HCT116 (cell line): Measurements from ENCODE around the gene DOCK3. TPM values are rescaled to one million over a fixed set of nuclear protein-coding genes. Genes with fewer than 3 reads are reported as not detected.
A peak's percentile ranks its signal among the peaks of the same experiment; 100 is the strongest.

Source experiments
- ATAC-seq: fragments of 200-7000 bp; cut with Tn5 transposase; 2 replicates; pipeline ENCODE4 v1.9.1; 2020; ENCODE audit warnings: mild to moderate bottlenecking, moderate library complexity
- BruUV-seq: library from RNA; stranded (reverse); fragments of 400-500 nt; replicated peaks from 2 replicates; lab custom pipeline; 2021; lab: Mats Ljungman, UMichigan
- CTCF ChIA-PET: fragments of 300-600 bp; sonication (Branson Sonifier 250); formaldehyde crosslinking; loops from one replicate; lab custom pipeline; 2021; ENCODE audit warnings: antibody characterized with exemption; lab: Charles Lee
- POLR2A ChIA-PET: fragments of 300-600, 350-600 bp; sonication (Branson Sonifier 250); formaldehyde crosslinking; loops from one replicate; lab custom pipeline; 2021; ENCODE audit warnings: antibody characterized with exemption; lab: Charles Lee
- RAD21 ChIA-PET, 2 experiments: fragments of 300-600 bp; sonication (Branson Sonifier 250); formaldehyde crosslinking; loops; one replicate each; lab custom pipeline; 2023; ENCODE audit warnings: low total read pairs in 2 of 2; ENCODE audit not compliant: uncharacterized antibody in 2 of 2, unreplicated experiment in 2 of 2, low non-redundant PET in 1 of 2; lab: Charles Lee
- DNase-seq: peaks from one replicate; pipeline ENCODE4 v3.0.0-alpha.2; 2010; ENCODE audit warnings: low read depth, low spot score
- H2AFZ ChIP-seq: fragments of 200-600 bp; shearing (Covaris generic), sonication (generic); 2 replicates; pipeline ENCODE4 v1.6.1; 2017; ENCODE audit warnings: low read depth, mixed run types, mixed read lengths, antibody characterized with exemption, low read length; ENCODE audit not compliant: poor library complexity, severe bottlenecking
- H3K27ac ChIP-seq: 2 replicates; pipeline ENCODE4 v1.5.1; 2012; ENCODE audit warnings: low read depth, low read length
- H3K27me3 ChIP-seq: fragments of 200-600 bp; sonication (generic); 2 replicates; pipeline ENCODE4 v1.6.1; 2016; ENCODE audit warnings: mixed run types, low read length, mixed read lengths; ENCODE audit not compliant: insufficient read depth
- H3K36me3 ChIP-seq, 2 experiments: fragments of 200-500 bp in 1 of 2; fragments of 200-600 bp in 1 of 2; sonication (Bioruptor generic) in 1 of 2; sonication (generic) in 1 of 2; 2 replicates each; pipeline versions ENCODE4 v1.5.1 to v1.6.1; 2014 to 2016; ENCODE audit warnings: low read length in 2 of 2, inconsistent platforms in 1 of 2, mixed read lengths in 1 of 2, mixed run types in 1 of 2; ENCODE audit not compliant: insufficient read depth in 2 of 2, control insufficient read depth in 1 of 2
- H3K4me1 ChIP-seq, 2 experiments: fragments of 200-600 bp in 1 of 2; sonication (generic) in 1 of 2; 2 replicates each; pipeline versions ENCODE4 v1.5.1 to v1.6.1; 2012 to 2017; ENCODE audit warnings: low read length in 2 of 2, inconsistent platforms in 1 of 2, mild to moderate bottlenecking in 1 of 2, mixed read lengths in 1 of 2, mixed run types in 1 of 2, moderate library complexity in 1 of 2; ENCODE audit not compliant: insufficient read depth in 2 of 2, control insufficient read depth in 1 of 2
- H3K4me2 ChIP-seq: fragments of 200-600 bp; sonication (generic); 2 replicates; pipeline ENCODE4 v1.6.1; 2017; ENCODE audit warnings: mixed run types, low read length, mixed read lengths
- H3K4me3 ChIP-seq, 2 experiments: fragments of 200-600 bp in 1 of 2; sonication (generic) in 1 of 2; replicated peaks in 1 of 2; 2 replicates each; pipeline ENCODE4 v1.5.1; 2011 to 2016; ENCODE audit warnings: low read length in 2 of 2, control low read depth in 1 of 2, low read depth in 1 of 2, mild to moderate bottlenecking in 1 of 2, mixed read lengths in 1 of 2, mixed run types in 1 of 2
- H3K79me2 ChIP-seq: fragments of 200-600 bp; sonication (generic); 2 replicates; pipeline ENCODE4 v1.6.1; 2017; ENCODE audit warnings: mild to moderate bottlenecking, mixed run types, low read length, moderate library complexity, mixed read lengths; ENCODE audit not compliant: insufficient read depth
- H3K9ac ChIP-seq: fragments of 200-600 bp; sonication (generic); 2 replicates; pipeline ENCODE4 v1.6.1; 2016; ENCODE audit warnings: low read length, mixed read lengths
- H3K9me2 ChIP-seq: fragments of 200-600 bp; sonication (generic), shearing (Covaris generic); 2 replicates; pipeline ENCODE4 v1.6.1; 2017; ENCODE audit warnings: mixed run types, mild to moderate bottlenecking, moderate library complexity; ENCODE audit not compliant: insufficient read depth
- H3K9me3 ChIP-seq, 2 experiments: fragments of 200-500 bp in 1 of 2; fragments of 200-600 bp in 1 of 2; sonication (Bioruptor generic) in 1 of 2; sonication (generic) in 1 of 2; 2 replicates each; pipeline ENCODE4 v1.6.1; 2014 to 2017; ENCODE audit warnings: low read length in 2 of 2, mixed read lengths in 2 of 2, inconsistent platforms in 1 of 2, low read depth in 1 of 2, mild to moderate bottlenecking in 1 of 2, mixed run types in 1 of 2, moderate library complexity in 1 of 2; ENCODE audit not compliant: control insufficient read depth in 1 of 2, insufficient read depth in 1 of 2
- H4K20me1 ChIP-seq: fragments of 200-600 bp; sonication (generic), shearing (Covaris generic); 2 replicates; pipeline ENCODE4 v1.6.1; 2017; ENCODE audit warnings: mixed run types, mild to moderate bottlenecking, moderate library complexity; ENCODE audit not compliant: insufficient read depth
- CBX3 ChIP-seq: IDR thresholded peaks from 2 replicates; pipeline ENCODE4 v1.6.1; 2012; ENCODE audit warnings: low read depth
- CEBPB ChIP-seq: IDR thresholded peaks from 2 replicates; pipeline ENCODE4 v1.6.1; 2012; ENCODE audit warnings: low read depth
- ELF1 ChIP-seq: IDR thresholded peaks from 2 replicates; pipeline ENCODE4 v1.6.1; 2012; ENCODE audit warnings: low read depth, borderline replicate concordance
- FOSL1 ChIP-seq: IDR thresholded peaks from 2 replicates; pipeline ENCODE4 v1.6.1; 2012; ENCODE audit warnings: low read depth
- RAD21 ChIP-seq: IDR thresholded peaks from 2 replicates; pipeline ENCODE4 v1.6.1; 2012; ENCODE audit warnings: low read depth, mild to moderate bottlenecking
- TCF7L2 ChIP-seq: IDR thresholded peaks from 2 replicates; pipeline ENCODE4 v1.7.0; 2011; ENCODE audit warnings: borderline replicate concordance, inconsistent platforms; ENCODE audit not compliant: insufficient read depth, insufficient read length; ENCODE audit errors: extremely low read depth
- intact Hi-C: fragments of 100-400 bp; cut with micrococcal nuclease; formaldehyde crosslinking; loops from 2 replicates; pipeline ENCODE4 v1.10.0; 2022
- total RNA-seq: library from RNA; stranded (reverse); gene quantifications from one replicate; pipeline ENCODE4 v1.2.1, GENCODE V29; 2021; ENCODE audit not compliant: unreplicated experiment
- TF ChIP-seq, protein P1 (sequence below): IDR thresholded peaks from 2 replicates; pipeline ENCODE4 v1.6.1; 2012; ENCODE audit warnings: low read depth
- TF ChIP-seq, protein P2 (sequence below): IDR thresholded peaks from 2 replicates; pipeline ENCODE4 v1.6.1; 2011; ENCODE audit warnings: mild to moderate bottlenecking, low read length, moderate library complexity; ENCODE audit not compliant: insufficient replicate concordance; ENCODE audit errors: extremely low read depth

The DOCK3 gene
- total RNA-seq, 1 experiment from 2014 or later: 4.2 TPM

DNA sequence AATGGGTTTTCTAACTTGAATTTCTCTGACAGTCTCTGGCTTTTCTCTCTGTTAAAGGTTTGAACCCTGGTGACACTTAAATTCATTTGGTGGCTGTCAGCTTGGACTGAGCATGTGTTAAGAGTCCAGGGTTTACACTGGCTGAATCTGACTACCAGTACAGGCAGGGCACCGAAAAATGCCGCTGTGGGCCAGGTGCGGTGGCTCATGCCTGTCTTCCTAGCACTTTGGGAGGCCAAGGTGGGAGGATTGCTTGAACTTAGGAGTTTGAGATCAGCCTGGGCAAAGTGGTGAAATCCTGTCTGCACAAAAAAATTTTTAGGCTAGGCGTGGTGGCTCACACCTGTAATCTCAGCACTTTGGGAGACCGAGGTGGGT, 712.1 kb downstream of the DOCK3 start:
- H3K27me3 ChIP-seq: no peaks in the 10 kb centered on the region
- no peak for ATAC-seq
- BruUV-seq: no TSS peak
- ChIA-PET POLR2A (no interaction called here), CTCF (no interaction called here), RAD21 (no interaction called here)
- H3K4me3 ChIP-seq: no peak overlapping the region; a peak in 1 of 4 replicates
- H2AFZ ChIP-seq: no peak overlapping the region
- peaks cover 0 to 38% of the 10 kb centered on the region in 2 experiments; a peak in 3 of 4 replicates for H3K36me3 ChIP-seq
- no peak overlapping the region for H3K9ac ChIP-seq
- H3K79me2 ChIP-seq: peaks cover 42% of the 10 kb centered on the region
- peaks cover 0 to 1% of the 10 kb centered on the region in 2 experiments; a peak in 1 of 4 replicates for H3K9me3 ChIP-seq
- H3K4me1 ChIP-seq: peaks cover 19 to 53% of the 10 kb centered on the region in 2 experiments; a peak in 3 of 4 replicates
- DNase-seq: no peak
- H3K4me2 ChIP-seq: peak overlapping the region; percentile 82
- TF ChIP-seq CEBPB: no peak
- TF ChIP-seq, protein P1, sequence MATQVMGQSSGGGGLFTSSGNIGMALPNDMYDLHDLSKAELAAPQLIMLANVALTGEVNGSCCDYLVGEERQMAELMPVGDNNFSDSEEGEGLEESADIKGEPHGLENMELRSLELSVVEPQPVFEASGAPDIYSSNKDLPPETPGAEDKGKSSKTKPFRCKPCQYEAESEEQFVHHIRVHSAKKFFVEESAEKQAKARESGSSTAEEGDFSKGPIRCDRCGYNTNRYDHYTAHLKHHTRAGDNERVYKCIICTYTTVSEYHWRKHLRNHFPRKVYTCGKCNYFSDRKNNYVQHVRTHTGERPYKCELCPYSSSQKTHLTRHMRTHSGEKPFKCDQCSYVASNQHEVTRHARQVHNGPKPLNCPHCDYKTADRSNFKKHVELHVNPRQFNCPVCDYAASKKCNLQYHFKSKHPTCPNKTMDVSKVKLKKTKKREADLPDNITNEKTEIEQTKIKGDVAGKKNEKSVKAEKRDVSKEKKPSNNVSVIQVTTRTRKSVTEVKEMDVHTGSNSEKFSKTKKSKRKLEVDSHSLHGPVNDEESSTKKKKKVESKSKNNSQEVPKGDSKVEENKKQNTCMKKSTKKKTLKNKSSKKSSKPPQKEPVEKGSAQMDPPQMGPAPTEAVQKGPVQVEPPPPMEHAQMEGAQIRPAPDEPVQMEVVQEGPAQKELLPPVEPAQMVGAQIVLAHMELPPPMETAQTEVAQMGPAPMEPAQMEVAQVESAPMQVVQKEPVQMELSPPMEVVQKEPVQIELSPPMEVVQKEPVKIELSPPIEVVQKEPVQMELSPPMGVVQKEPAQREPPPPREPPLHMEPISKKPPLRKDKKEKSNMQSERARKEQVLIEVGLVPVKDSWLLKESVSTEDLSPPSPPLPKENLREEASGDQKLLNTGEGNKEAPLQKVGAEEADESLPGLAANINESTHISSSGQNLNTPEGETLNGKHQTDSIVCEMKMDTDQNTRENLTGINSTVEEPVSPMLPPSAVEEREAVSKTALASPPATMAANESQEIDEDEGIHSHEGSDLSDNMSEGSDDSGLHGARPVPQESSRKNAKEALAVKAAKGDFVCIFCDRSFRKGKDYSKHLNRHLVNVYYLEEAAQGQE: no peak
- TF ChIP-seq ELF1: no peak
- TF ChIP-seq RAD21: no peak
- TF ChIP-seq TCF7L2: no peak
- no peak for TF ChIP-seq FOSL1
- TF ChIP-seq, protein P2, sequence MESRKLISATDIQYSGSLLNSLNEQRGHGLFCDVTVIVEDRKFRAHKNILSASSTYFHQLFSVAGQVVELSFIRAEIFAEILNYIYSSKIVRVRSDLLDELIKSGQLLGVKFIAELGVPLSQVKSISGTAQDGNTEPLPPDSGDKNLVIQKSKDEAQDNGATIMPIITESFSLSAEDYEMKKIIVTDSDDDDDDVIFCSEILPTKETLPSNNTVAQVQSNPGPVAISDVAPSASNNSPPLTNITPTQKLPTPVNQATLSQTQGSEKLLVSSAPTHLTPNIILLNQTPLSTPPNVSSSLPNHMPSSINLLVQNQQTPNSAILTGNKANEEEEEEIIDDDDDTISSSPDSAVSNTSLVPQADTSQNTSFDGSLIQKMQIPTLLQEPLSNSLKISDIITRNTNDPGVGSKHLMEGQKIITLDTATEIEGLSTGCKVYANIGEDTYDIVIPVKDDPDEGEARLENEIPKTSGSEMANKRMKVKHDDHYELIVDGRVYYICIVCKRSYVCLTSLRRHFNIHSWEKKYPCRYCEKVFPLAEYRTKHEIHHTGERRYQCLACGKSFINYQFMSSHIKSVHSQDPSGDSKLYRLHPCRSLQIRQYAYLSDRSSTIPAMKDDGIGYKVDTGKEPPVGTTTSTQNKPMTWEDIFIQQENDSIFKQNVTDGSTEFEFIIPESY: no peak
- no peak for TF ChIP-seq CBX3
- H4K20me1 ChIP-seq: no peaks in the 10 kb centered on the region
- H3K9me2 ChIP-seq: no peaks in the 10 kb centered on the region
- intact Hi-C loops: loop anchor here (5.0 to 10.0 kb wide), 4 partner anchors 115 to 1032 kb away; partner anchors contain the start of genes CYB561D2, DCAF1, NPRL2 and TMEM115
- H3K27ac ChIP-seq: no peak overlapping the region
